CD14-positive monocyte (primary cell): Measurements from ENCODE around the gene IL37. TPM values are rescaled to one million over a fixed set of nuclear protein-coding genes. Genes with fewer than 3 reads are reported as not detected.

Source experiments
- DNase-seq, 3 donors: peaks; one replicate each; pipeline ENCODE4 v3.0.0-alpha.2; 2011 to 2022
- H2AFZ ChIP-seq: 2 replicates; pipeline ENCODE4 v1.6.0; 2012; ENCODE audit warnings: mild to moderate bottlenecking, low read depth, low read length, inconsistent platforms; ENCODE audit not compliant: insufficient read depth, poor library complexity, severe bottlenecking
- H3K27ac ChIP-seq, 2 donors: 1 replicate in 1 of 2; 2 replicates in 1 of 2; pipeline ENCODE4 v1.5.1; 2012 to 2013; ENCODE audit warnings: low read length in 2 of 2, control low read depth in 1 of 2, inconsistent platforms in 1 of 2, low read depth in 1 of 2, mild to moderate bottlenecking in 1 of 2
- H3K27me3 ChIP-seq, 2 donors: one replicate each; pipeline versions ENCODE4 v1.6.0 to v1.6.1; 2011 to 2013; ENCODE audit warnings: low read length in 2 of 2; ENCODE audit not compliant: control insufficient read depth in 2 of 2, insufficient read depth in 2 of 2
- H3K36me3 ChIP-seq, 2 donors: replicated peaks in 1 of 2; 1 replicate in 1 of 2; 2 replicates in 1 of 2; pipeline versions ENCODE4 v1.5.1 to v1.6.1; 2012 to 2013; ENCODE audit warnings: low read length in 2 of 2, control low read depth in 1 of 2, inconsistent platforms in 1 of 2, mild to moderate bottlenecking in 1 of 2; ENCODE audit not compliant: insufficient read depth in 2 of 2, control insufficient read depth in 1 of 2
- H3K4me1 ChIP-seq, 2 donors: 1 replicate in 1 of 2; 2 replicates in 1 of 2; pipeline versions ENCODE4 v1.5.1 to v1.6.1; 2012 to 2013; ENCODE audit warnings: low read length in 2 of 2, control low read depth in 1 of 2, inconsistent platforms in 1 of 2, mild to moderate bottlenecking in 1 of 2, moderate library complexity in 1 of 2; ENCODE audit not compliant: insufficient read depth in 2 of 2, control insufficient read depth in 1 of 2
- H3K4me2 ChIP-seq: replicated peaks from 2 replicates; pipeline ENCODE3; 2012; ENCODE audit warnings: low read length, moderate library complexity, mild to moderate bottlenecking; ENCODE audit not compliant: poor library complexity, severe bottlenecking; ENCODE audit errors: extremely low read depth
- H3K4me3 ChIP-seq, 3 experiments: fragments of 200-600 bp in 1 of 3; sonication (generic) in 1 of 3; replicated peaks in 1 of 3; 1 replicate in 2 of 3; 2 replicates in 1 of 3; pipeline ENCODE4 v1.5.1; 2011 to 2013; ENCODE audit warnings: low read length in 3 of 3, mild to moderate bottlenecking in 3 of 3, control low read depth in 2 of 3, low read depth in 2 of 3, inconsistent platforms in 1 of 3, moderate library complexity in 1 of 3
- H3K79me2 ChIP-seq: 2 replicates; pipeline ENCODE4 v1.6.0; 2012; ENCODE audit warnings: mild to moderate bottlenecking, control low read depth, inconsistent platforms, low read length, moderate library complexity; ENCODE audit not compliant: insufficient read depth
- H3K9ac ChIP-seq: 2 replicates; pipeline ENCODE4 v1.6.0; 2017; ENCODE audit warnings: low read length, mild to moderate bottlenecking; ENCODE audit not compliant: insufficient read depth, poor library complexity, severe bottlenecking
- H3K9me3 ChIP-seq, 2 donors: replicated peaks in 1 of 2; 1 replicate in 1 of 2; 2 replicates in 1 of 2; pipeline versions ENCODE4 v1.5.1 to v1.6.1; 2012 to 2013; ENCODE audit warnings: low read length in 2 of 2, control low read depth in 1 of 2; ENCODE audit not compliant: control insufficient read depth in 1 of 2, insufficient read depth in 1 of 2
- H4K20me1 ChIP-seq: 2 replicates; pipeline ENCODE4 v1.6.0; 2012; ENCODE audit warnings: mild to moderate bottlenecking, low read length, control low read depth, moderate library complexity; ENCODE audit not compliant: insufficient read depth
- H3K27ac Mint-ChIP-seq, 7 donors: one replicate each; pipeline ENCODE4 v1.8.0; 2020; ENCODE audit warnings: mild to moderate bottlenecking in 7 of 7, mixed read lengths in 7 of 7, moderate library complexity in 6 of 7, inconsistent platforms in 2 of 7
- H3K27me3 Mint-ChIP-seq, 3 donors: one replicate each; pipeline ENCODE4 v1.8.0; 2021 to 2022; ENCODE audit warnings: low read depth in 3 of 3, mild to moderate bottlenecking in 3 of 3, mixed read lengths in 3 of 3, moderate library complexity in 3 of 3, inconsistent platforms in 1 of 3
- H3K36me3 Mint-ChIP-seq, 2 donors: one replicate each; pipeline ENCODE4 v1.8.0; 2020; ENCODE audit warnings: mixed read lengths in 2 of 2, inconsistent platforms in 1 of 2, mild to moderate bottlenecking in 1 of 2
- H3K4me1 Mint-ChIP-seq: one replicate; pipeline ENCODE4 v1.8.0; 2020; ENCODE audit warnings: mild to moderate bottlenecking, mixed read lengths
- H3K4me3 Mint-ChIP-seq, 2 donors: one replicate each; pipeline ENCODE4 v1.8.0; 2020; ENCODE audit warnings: mild to moderate bottlenecking in 2 of 2, mixed read lengths in 2 of 2, moderate library complexity in 1 of 2
- H3K9me3 Mint-ChIP-seq, 7 donors: one replicate each; pipeline ENCODE4 v1.8.0; 2020 to 2022; ENCODE audit warnings: mixed read lengths in 7 of 7, mild to moderate bottlenecking in 6 of 7, moderate library complexity in 6 of 7, inconsistent platforms in 2 of 7
- CTCF ChIP-seq: fragments of 200-600 bp; IDR thresholded peaks from one replicate; pipeline ENCODE4 v1.8.0; 2022; ENCODE audit warnings: antibody characterized with exemption, mild to moderate bottlenecking
- WGBS: methylation state at CpG from one replicate; pipeline ENCODE4 v1.1.5; 2013; ENCODE audit warnings: missing lambda C conversion rate; ENCODE audit not compliant: insufficient coverage; 5-methylcytosine and 5-hydroxymethylcytosine counted together
- intact Hi-C, 2 donors: fragments of 100-400 bp; cut with micrococcal nuclease; formaldehyde crosslinking; loops; one replicate each; pipeline versions ENCODE4 v1.15.0 to v1.15.1; 2023
- polyA plus RNA-seq, 3 donors: library from polyadenylated mRNA; depleted of rRNA in 1 of 3; unstranded in 2 of 3; stranded (reverse) in 1 of 3; fragments of 300-500 nt in 2 of 3; fragments of >200 nt in 1 of 3; fragmentation: Illumina TruSeq in 2 of 3; gene quantifications; 1 replicate in 2 of 3; 2 replicates in 1 of 3; pipeline ENCODE4 v1.2.3, GENCODE V29; 2012 to 2021

IL37 gene
- polyA plus RNA-seq, 3 donors = not detected

- H3K9ac ChIP-seq = no peak overlapping the region
- DNase-seq = no peak
- Mint-ChIP-seq H3K27ac (peak overlapping the region in 1 of 7 donors; percentile 41), H3K36me3 (no peaks in the 10 kb centered on the region), H3K4me3 (no peak overlapping the region), H3K27me3 (peaks cover 0 to 2% (median 1%) of the 10 kb centered on the region in 3 donors), H3K4me1 (peaks cover 8% of the 10 kb centered on the region), H3K9me3 (no peaks in the 10 kb centered on the region)
- no peak for TF ChIP-seq CTCF
- H3K27ac ChIP-seq = no peak overlapping the region
- no CpG with 5 or more reads among the region's 3 CpGs for WGBS
- H3K4me2 ChIP-seq = no peak overlapping the region
- intact Hi-C loops = no loop called here
- H3K9me3 ChIP-seq = no peaks in the 10 kb centered on the region
- no peaks in the 10 kb centered on the region for H4K20me1 ChIP-seq
- no peaks in the 10 kb centered on the region for H3K27me3 ChIP-seq
- H3K4me3 ChIP-seq = no peak overlapping the region
- H3K79me2 ChIP-seq = no peaks in the 10 kb centered on the region
- no peaks in the 10 kb centered on the region for H3K36me3 ChIP-seq
- no peaks in the 10 kb centered on the region for H3K4me1 ChIP-seq
- H2AFZ ChIP-seq = no peak overlapping the region
Measured at GRCh38 chr2:112926707-112927106, 15.7 kb downstream of the IL37 start.

GRCh38 chr2:112927745-112928144 is 16.8 kb downstream of the IL37 start:
- no peaks in the 10 kb centered on the region for H3K79me2 ChIP-seq
- H3K27ac ChIP-seq = no peak overlapping the region
- no peaks in the 10 kb centered on the region for H3K27me3 ChIP-seq
- H3K4me3 ChIP-seq = no peak overlapping the region
- no peak overlapping the region for H2AFZ ChIP-seq
- 80% methylated on average over 1 of the region's 3 CpGs for WGBS
- intact Hi-C loops = no loop called here
- DNase-seq = no peak
- TF ChIP-seq CTCF = no peak
- Mint-ChIP-seq H3K9me3 (no peaks in the 10 kb centered on the region), H3K27ac (no peak overlapping the region), H3K36me3 (no peaks in the 10 kb centered on the region), H3K4me3 (no peak overlapping the region), H3K4me1 (peaks cover 8% of the 10 kb centered on the region), H3K27me3 (peaks cover 0 to 2% (median 1%) of the 10 kb centered on the region in 3 donors)
- H3K4me2 ChIP-seq = no peak overlapping the region
- H3K9ac ChIP-seq = no peak overlapping the region
- H3K9me3 ChIP-seq = no peaks in the 10 kb centered on the region
- H3K36me3 ChIP-seq = no peaks in the 10 kb centered on the region
- no peaks in the 10 kb centered on the region for H4K20me1 ChIP-seq
- H3K4me1 ChIP-seq = no peaks in the 10 kb centered on the region
